Loucy (cell line): ENCODE measurements around the gene ZYX.
A peak's percentile ranks its signal among the peaks of the same experiment; 100 is the strongest.

Source experiments
- H2AFZ ChIP-seq: fragments of 200-600 bp; sonication (generic); 2 replicates; pipeline ENCODE4 v1.6.0; 2016; ENCODE audit warnings: antibody characterized with exemption, mild to moderate bottlenecking, low read length, moderate library complexity
- H3F3A ChIP-seq: fragments of 200-600 bp; 2 replicates; pipeline ENCODE4 v1.6.0; 2016; ENCODE audit warnings: antibody characterized with exemption, low read depth, mild to moderate bottlenecking
- H3K27me3 ChIP-seq: fragments of 200-600 bp; sonication (generic); 2 replicates; pipeline ENCODE4 v1.6.1; 2014; ENCODE audit warnings: low read length, mild to moderate bottlenecking; ENCODE audit not compliant: insufficient read depth, poor library complexity, severe bottlenecking
- H3K36me3 ChIP-seq: fragments of 200-600 bp; sonication (generic); 2 replicates; pipeline ENCODE4 v1.6.1; 2016; ENCODE audit warnings: low read length; ENCODE audit not compliant: insufficient read depth
- H3K4me1 ChIP-seq: fragments of 200-600 bp; sonication (generic); 2 replicates; pipeline ENCODE4 v1.5.1; 2014; ENCODE audit warnings: low read length, mild to moderate bottlenecking; ENCODE audit not compliant: insufficient read depth, poor library complexity, severe bottlenecking
- H3K4me2 ChIP-seq: fragments of 200-600 bp; sonication (generic); 2 replicates; pipeline ENCODE4 v1.6.0; 2014; ENCODE audit warnings: antibody characterized with exemption, low read length, low read depth, mild to moderate bottlenecking; ENCODE audit not compliant: poor library complexity, severe bottlenecking
- H3K4me3 ChIP-seq: fragments of 200-600 bp; sonication (generic); 2 replicates; pipeline ENCODE4 v1.5.1; 2014; ENCODE audit warnings: low read length, mild to moderate bottlenecking, mixed read lengths; ENCODE audit not compliant: poor library complexity, severe bottlenecking
- H3K79me2 ChIP-seq: fragments of 200-600 bp; sonication (generic); 2 replicates; pipeline ENCODE4 v1.6.1; 2014; ENCODE audit warnings: low read length; ENCODE audit not compliant: insufficient read depth
- H3K9ac ChIP-seq: fragments of 200-600 bp; sonication (generic); 2 replicates; pipeline ENCODE4 v1.6.0; 2014; ENCODE audit warnings: mild to moderate bottlenecking, low read depth, low read length, moderate library complexity; ENCODE audit not compliant: poor library complexity, severe bottlenecking
- H3K9me2 ChIP-seq: fragments of 200-600 bp; sonication (generic); replicated peaks from 2 replicates; pipeline ENCODE4 v1.6.1; 2016; ENCODE audit warnings: low read depth, low read length, mixed read lengths
- H3K9me3 ChIP-seq: fragments of 200-600 bp; sonication (generic); 2 replicates; pipeline ENCODE4 v1.6.1; 2014; ENCODE audit warnings: mild to moderate bottlenecking, antibody characterized with exemption, low read length, low read depth; ENCODE audit not compliant: insufficient read depth
- H4K20me1 ChIP-seq: fragments of 200-600 bp; sonication (generic); 2 replicates; pipeline ENCODE4 v1.6.0; 2014; ENCODE audit warnings: antibody characterized with exemption, low read length, mild to moderate bottlenecking; ENCODE audit not compliant: insufficient read depth, poor library complexity, severe bottlenecking
- EZH2phosphoT487 ChIP-seq: fragments of 200-600 bp; IDR thresholded peaks from 2 replicates; pipeline ENCODE4 v1.6.1; 2018; ENCODE audit warnings: antibody characterized with exemption, mild to moderate bottlenecking, moderate library complexity, borderline replicate concordance
- TF ChIP-seq, protein P1 (sequence below): fragments of 200-600 bp; sonication (generic); conservative IDR thresholded peaks from 2 replicates; pipeline ENCODE4 v1.5.1; 2014; ENCODE audit warnings: mild to moderate bottlenecking, antibody characterized with exemption, low read length

The ZYX gene

DNA sequence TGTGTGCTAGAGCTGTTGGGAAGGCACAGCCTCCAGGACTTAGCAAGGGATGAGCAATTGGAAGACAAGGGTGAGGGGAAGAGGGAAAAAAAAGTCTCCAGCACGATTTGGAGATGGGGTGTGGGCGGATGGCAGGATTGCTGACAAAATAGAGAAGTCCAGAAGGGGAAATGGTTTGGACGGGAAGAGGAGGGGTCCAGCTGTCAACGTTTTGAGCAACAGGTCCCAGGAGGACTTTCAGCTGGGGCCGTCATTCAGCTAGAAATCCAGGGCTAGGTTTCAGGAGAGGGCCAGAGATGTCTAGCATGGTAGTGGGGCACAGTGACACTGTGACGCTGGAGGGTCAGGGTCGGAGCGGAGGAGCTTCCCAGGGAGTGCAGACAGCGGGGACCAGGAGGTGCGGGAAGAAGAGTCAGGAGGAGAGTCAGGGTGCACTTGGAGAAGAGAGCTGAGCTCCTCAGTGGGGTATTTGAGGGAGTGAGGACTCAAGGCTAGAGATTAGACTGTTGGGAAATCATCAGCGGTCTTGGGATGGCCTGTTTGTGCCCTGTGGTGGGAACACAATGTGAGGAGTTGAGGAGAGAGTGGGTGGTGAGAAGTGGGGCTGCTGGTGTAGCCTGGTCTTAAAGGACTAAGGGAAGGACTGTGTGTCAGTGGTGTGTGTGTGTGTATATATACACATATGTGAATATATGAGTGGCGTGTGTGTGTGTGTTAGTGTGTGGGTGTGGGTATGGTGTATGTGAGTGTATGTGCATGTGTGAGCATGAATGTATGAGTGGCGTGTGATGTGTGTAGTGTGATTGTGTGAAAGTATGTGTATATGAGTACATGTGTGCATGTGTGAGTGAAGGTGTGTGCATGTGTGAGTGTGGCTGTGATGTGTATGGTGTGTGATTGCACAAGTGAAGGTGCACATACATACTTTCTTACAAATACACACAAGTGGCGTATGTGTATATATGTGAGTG lies 3.8 kb downstream of the ZYX start:
- Histone ChIP-seq H3K27me3 (peaks cover 6% of the 10 kb centered on the region), H3K79me2 (peaks cover 94% of the 10 kb centered on the region), H3K4me1 (peaks cover 64% of the 10 kb centered on the region), H3K4me3 (peak overlapping the region; percentile 98), H3K36me3 (peaks cover 22% of the 10 kb centered on the region; the same call in 1 of the 2 replicates), H3K4me2 (peak overlapping the region; percentile 97), H3K9ac (peak overlapping the region; percentile 35), H3F3A (no peaks in the 10 kb centered on the region), H4K20me1 (peaks cover 61% of the 10 kb centered on the region), H3K9me3 (no peaks in the 10 kb centered on the region), H3K9me2 (no peaks in the 10 kb centered on the region), H2AFZ (no peak overlapping the region)
- no peak for TF ChIP-seq EZH2phosphoT487
- TF ChIP-seq, protein P1, sequence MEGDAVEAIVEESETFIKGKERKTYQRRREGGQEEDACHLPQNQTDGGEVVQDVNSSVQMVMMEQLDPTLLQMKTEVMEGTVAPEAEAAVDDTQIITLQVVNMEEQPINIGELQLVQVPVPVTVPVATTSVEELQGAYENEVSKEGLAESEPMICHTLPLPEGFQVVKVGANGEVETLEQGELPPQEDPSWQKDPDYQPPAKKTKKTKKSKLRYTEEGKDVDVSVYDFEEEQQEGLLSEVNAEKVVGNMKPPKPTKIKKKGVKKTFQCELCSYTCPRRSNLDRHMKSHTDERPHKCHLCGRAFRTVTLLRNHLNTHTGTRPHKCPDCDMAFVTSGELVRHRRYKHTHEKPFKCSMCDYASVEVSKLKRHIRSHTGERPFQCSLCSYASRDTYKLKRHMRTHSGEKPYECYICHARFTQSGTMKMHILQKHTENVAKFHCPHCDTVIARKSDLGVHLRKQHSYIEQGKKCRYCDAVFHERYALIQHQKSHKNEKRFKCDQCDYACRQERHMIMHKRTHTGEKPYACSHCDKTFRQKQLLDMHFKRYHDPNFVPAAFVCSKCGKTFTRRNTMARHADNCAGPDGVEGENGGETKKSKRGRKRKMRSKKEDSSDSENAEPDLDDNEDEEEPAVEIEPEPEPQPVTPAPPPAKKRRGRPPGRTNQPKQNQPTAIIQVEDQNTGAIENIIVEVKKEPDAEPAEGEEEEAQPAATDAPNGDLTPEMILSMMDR = no peak

DNA sequence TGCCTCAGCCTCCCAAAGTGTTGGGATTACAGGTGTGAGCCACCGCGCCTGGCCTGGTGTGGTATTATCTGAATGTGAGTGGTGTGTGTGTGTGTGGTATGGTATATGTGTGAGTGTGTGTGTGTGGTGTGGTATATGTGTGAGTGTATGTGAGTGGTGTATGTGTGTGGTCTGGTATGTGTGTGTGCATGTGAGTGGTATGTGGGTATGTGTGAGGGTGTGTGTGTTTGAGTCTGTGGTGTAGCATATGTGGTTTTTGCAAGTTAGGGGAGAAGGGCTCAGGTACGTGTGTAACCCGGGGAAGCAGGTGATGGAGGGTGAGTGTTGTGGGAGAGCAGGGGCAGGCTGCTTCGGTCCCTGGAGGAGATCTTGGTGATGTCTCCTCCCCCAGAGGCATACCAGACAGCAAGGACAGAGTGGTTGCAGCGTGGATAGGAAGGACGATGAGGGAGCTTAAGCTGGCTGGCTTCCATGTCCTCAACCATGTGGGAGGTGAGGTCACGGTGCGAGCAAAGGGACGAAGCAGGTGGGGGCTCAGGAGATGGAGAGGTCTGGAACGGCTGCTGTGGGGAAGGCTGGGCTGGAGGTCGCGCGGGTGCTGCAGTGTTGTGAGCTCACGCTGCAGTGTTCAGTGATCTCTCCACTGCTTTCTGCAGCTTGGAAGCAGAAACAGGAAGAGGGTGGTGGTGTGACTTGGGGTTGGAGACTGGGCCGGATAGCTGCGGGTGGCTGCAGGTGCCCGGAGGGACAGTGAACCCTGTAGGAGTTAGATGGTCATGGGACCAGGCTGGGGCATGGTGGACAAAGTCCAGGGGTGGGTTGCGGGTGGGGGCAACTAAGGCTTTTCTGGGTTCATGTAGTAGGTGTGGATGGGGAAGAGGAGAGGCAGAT lies 5.0 kb downstream of the ZYX start:
- no peaks in the 10 kb centered on the region for H3K9me2 ChIP-seq
- TF ChIP-seq, protein P1 = no peak
- H3K9me3 ChIP-seq = no peaks in the 10 kb centered on the region
- H3K4me2 ChIP-seq = peak overlapping the region; percentile 97
- no peaks in the 10 kb centered on the region for H3F3A ChIP-seq
- H3K4me3 ChIP-seq = peak overlapping the region; percentile 6
- H3K4me1 ChIP-seq = peaks cover 64% of the 10 kb centered on the region
- H3K27me3 ChIP-seq = no peaks in the 10 kb centered on the region
- H3K79me2 ChIP-seq = peaks cover 87% of the 10 kb centered on the region
- no peak overlapping the region for H2AFZ ChIP-seq
- peaks cover 63% of the 10 kb centered on the region for H4K20me1 ChIP-seq
- H3K9ac ChIP-seq = no peak overlapping the region
- peaks cover 32% of the 10 kb centered on the region; the same call in 1 of the 2 replicates for H3K36me3 ChIP-seq

DNA sequence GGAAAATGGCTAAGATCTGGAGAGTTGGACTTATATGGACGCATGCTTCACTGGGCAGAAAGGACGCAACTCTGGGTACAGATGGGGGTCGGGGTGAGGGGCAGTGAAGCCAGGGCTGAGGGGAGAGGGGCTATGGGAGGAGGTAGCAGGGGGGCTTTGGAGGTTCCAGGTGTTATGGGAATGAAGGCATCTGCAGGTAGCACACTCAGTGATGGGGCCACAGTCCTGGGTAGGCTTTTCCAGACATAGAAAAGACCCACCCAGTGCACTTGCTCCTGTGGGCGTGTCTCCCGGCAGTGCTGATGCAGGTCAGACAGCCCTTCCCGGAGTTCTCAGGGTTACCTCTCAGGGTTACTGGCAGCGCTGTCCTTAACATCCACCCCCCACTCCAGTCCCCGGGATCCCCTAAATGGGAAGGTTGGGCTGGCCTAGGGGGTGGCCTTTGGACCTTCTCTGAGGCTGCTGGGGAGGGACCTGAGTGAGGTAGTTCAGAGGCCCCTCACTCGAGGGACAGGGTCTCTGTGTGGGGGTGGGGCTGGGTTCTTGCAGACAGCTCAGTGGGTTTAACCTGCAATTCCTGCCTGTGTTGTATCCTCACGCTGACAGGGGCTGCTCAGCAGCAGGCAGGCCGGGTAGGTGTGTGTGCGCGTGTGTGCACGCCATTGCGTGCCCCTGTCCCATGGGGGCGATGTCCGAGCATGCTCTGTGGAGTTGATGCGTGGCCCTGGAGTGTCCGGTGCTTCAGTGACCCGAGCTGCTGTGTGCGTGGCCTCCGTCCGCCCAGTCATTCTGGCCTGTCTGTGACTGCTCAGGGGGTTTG lies 6.2 kb downstream of the ZYX start:
- no peak overlapping the region for H3K4me3 ChIP-seq
- H3K4me1 ChIP-seq = peaks cover 61% of the 10 kb centered on the region
- peak overlapping the region; percentile 97 for H3K4me2 ChIP-seq
- peaks cover 43% of the 10 kb centered on the region; the same call in 1 of the 2 replicates for H3K36me3 ChIP-seq
- H3K9me3 ChIP-seq = no peaks in the 10 kb centered on the region
- H3K27me3 ChIP-seq = no peaks in the 10 kb centered on the region
- no peak for TF ChIP-seq EZH2phosphoT487
- TF ChIP-seq, protein P1 = peak; percentile 43
- H2AFZ ChIP-seq = no peak overlapping the region
- H3K79me2 ChIP-seq = peaks cover 74% of the 10 kb centered on the region
- no peaks in the 10 kb centered on the region for H3F3A ChIP-seq
- peaks cover 55% of the 10 kb centered on the region for H4K20me1 ChIP-seq
- H3K9ac ChIP-seq = no peak overlapping the region
- no peaks in the 10 kb centered on the region for H3K9me2 ChIP-seq
